ENCODE data around the gene TCF12.

Gene TCF12

GRCh38 chr15:57298843-57299550 lies 380.6 kb downstream of the TCF12 start:
- DNase-seq (ENCODE audit: low spot score) = no peak

GRCh38 chr15:57301307-57301706 lies 382.9 kb downstream of the TCF12 start:
- DNase-seq (ENCODE audit: low spot score) = no peak

GRCh38 chr15:57302640-57303257 lies 384.3 kb downstream of the TCF12 start:
- DNase-seq (ENCODE audit: low spot score) = no peak

GRCh38 chr15:57305009-57305408 lies 386.6 kb downstream of the TCF12 start:
- no peak for DNase-seq (ENCODE audit: low spot score)

- peak; percentile 74 for DNase-seq (ENCODE audit: low spot score)
Observed at GRCh38 chr15:57306161-57306943, 387.9 kb downstream of the TCF12 start.

GRCh38 chr15:57306944-57307411 lies 388.5 kb downstream of the TCF12 start:
- no peak for DNase-seq (ENCODE audit: low spot score)

GRCh38 chr15:57307527-57308169 lies 389.2 kb downstream of the TCF12 start:
- DNase-seq (ENCODE audit: low spot score) = no peak

- DNase-seq (ENCODE audit: low spot score) = no peak
Observed at GRCh38 chr15:57308170-57308545, 389.7 kb downstream of the TCF12 start.

GRCh38 chr15:57309856-57310760 lies 391.7 kb downstream of the TCF12 start:
- DNase-seq (ENCODE audit: low spot score) = no peak

GRCh38 chr15:57310876-57311275 lies 392.4 kb downstream of the TCF12 start:
- no peak for DNase-seq (ENCODE audit: low spot score)

GRCh38 chr15:57312006-57312317 lies 393.5 kb downstream of the TCF12 start:
- no peak for DNase-seq (ENCODE audit: low spot score)

GRCh38 chr15:57312318-57313133 lies 394.1 kb downstream of the TCF12 start:
- no peak for DNase-seq (ENCODE audit: low spot score)

- no peak for DNase-seq (ENCODE audit: low spot score)
Observed at GRCh38 chr15:57313134-57313483, 394.7 kb downstream of the TCF12 start.

- no peak for DNase-seq (ENCODE audit: low spot score)
Observed at GRCh38 chr15:57314221-57314620, 395.8 kb downstream of the TCF12 start.

- no peak for DNase-seq (ENCODE audit: low spot score)
Observed at GRCh38 chr15:57316451-57316850, 398.0 kb downstream of the TCF12 start.

GRCh38 chr15:57319226-57319918 lies 400.9 kb downstream of the TCF12 start:
- no peak for DNase-seq (ENCODE audit: low spot score)

GRCh38 chr15:57319919-57320560 lies 401.6 kb downstream of the TCF12 start:
- no peak for DNase-seq (ENCODE audit: low spot score)

GRCh38 chr15:57320631-57321220 lies 402.3 kb downstream of the TCF12 start:
- DNase-seq (ENCODE audit: low spot score) = no peak

GRCh38 chr15:57321485-57321884 lies 403.0 kb downstream of the TCF12 start:
- DNase-seq (ENCODE audit: low spot score) = no peak

Measured in hematopoietic multipotent progenitor cell treated with erythropoietin and hydrocortisone succinate and interleukin-3 and kit ligand, for 15 days (in vitro differentiated cells).